Neural progenitor cell (in vitro differentiated cells): ENCODE measurements around the gene KCNMB2. TPM values are rescaled to one million over a fixed set of nuclear protein-coding genes. Genes with fewer than 3 reads are reported as not detected.

Experiments used
- DNase-seq: peaks from one replicate; pipeline ENCODE4 v3.0.0-alpha.2; 2016; ENCODE audit warnings: low spot score
- H2AFZ ChIP-seq: fragments of 200-600 bp; sonication (generic); replicated peaks from 2 replicates; pipeline ENCODE4 v1.6.1; 2016; ENCODE audit warnings: antibody characterized with exemption
- H3F3A ChIP-seq: fragments of 200-600 bp; sonication (generic); 2 replicates; pipeline ENCODE4 v1.6.1; 2016; ENCODE audit warnings: antibody characterized with exemption, low read depth
- H3K27ac ChIP-seq: fragments of 200-600 bp; sonication (generic); 2 replicates; pipeline ENCODE4 v1.5.1; 2016; ENCODE audit warnings: mild to moderate bottlenecking
- H3K27me3 ChIP-seq: fragments of 200-600 bp; sonication (generic); 2 replicates; pipeline ENCODE4 v1.6.1; 2016; ENCODE audit warnings: mild to moderate bottlenecking, moderate library complexity
- H3K36me3 ChIP-seq: fragments of 200-600 bp; sonication (generic); 2 replicates; pipeline ENCODE4 v1.5.1; 2016
- H3K4me1 ChIP-seq: fragments of 200-600 bp; sonication (generic); 2 replicates; pipeline ENCODE4 v1.6.1; 2016; ENCODE audit warnings: mixed run types
- H3K4me2 ChIP-seq: fragments of 200-600 bp; sonication (generic); 2 replicates; pipeline ENCODE4 v1.6.1; 2016
- H3K4me3 ChIP-seq: fragments of 200-600 bp; sonication (generic); 2 replicates; pipeline ENCODE4 v1.5.1; 2016
- H3K79me2 ChIP-seq: fragments of 200-600 bp; sonication (generic); 2 replicates; pipeline ENCODE4 v1.6.1; 2016; ENCODE audit warnings: low read depth
- H3K9ac ChIP-seq: fragments of 200-600 bp; sonication (generic); 2 replicates; pipeline ENCODE4 v1.6.1; 2016
- H3K9me3 ChIP-seq: fragments of 200-600 bp; sonication (generic); 2 replicates; pipeline ENCODE4 v1.5.1; 2016; ENCODE audit warnings: low read depth
- H4K20me1 ChIP-seq: fragments of 200-600 bp; sonication (generic); 2 replicates; pipeline ENCODE4 v1.6.1; 2016; ENCODE audit warnings: low read depth
- H3K27ac Mint-ChIP-seq: 3 replicates; pipeline ENCODE4 v1.8.0; 2021; ENCODE audit warnings: mixed read lengths
- H3K27me3 Mint-ChIP-seq: 2 replicates; pipeline ENCODE4 v1.8.0; 2022; ENCODE audit warnings: low read depth, mild to moderate bottlenecking, inconsistent platforms, moderate library complexity, mixed read lengths; ENCODE audit not compliant: insufficient read depth
- H3K36me3 Mint-ChIP-seq: 3 replicates; pipeline ENCODE4 v1.8.0; 2021; ENCODE audit warnings: mixed read lengths
- H3K4me1 Mint-ChIP-seq: 3 replicates; pipeline ENCODE4 v1.8.0; 2021; ENCODE audit warnings: mixed read lengths
- H3K4me3 Mint-ChIP-seq: 3 replicates; pipeline ENCODE4 v1.8.0; 2021; ENCODE audit warnings: mild to moderate bottlenecking, moderate library complexity, mixed read lengths
- H3K9me3 Mint-ChIP-seq: 3 replicates; pipeline ENCODE4 v1.8.0; 2020; ENCODE audit warnings: mixed read lengths
- EZH2 ChIP-seq: fragments of 200-600 bp; sonication (generic); IDR thresholded peaks from 2 replicates; pipeline ENCODE4 v1.6.1; 2017; ENCODE audit warnings: antibody characterized with exemption, mild to moderate bottlenecking, moderate library complexity
- EZH2phosphoT487 ChIP-seq: fragments of 200-600 bp; sonication (generic); IDR thresholded peaks from 2 replicates; pipeline ENCODE4 v1.6.1; 2017; ENCODE audit warnings: antibody characterized with exemption
- total RNA-seq: library from RNA; depleted of rRNA; stranded (reverse); fragments of >200 nt; gene quantifications from 2 replicates; pipeline ENCODE4 v1.2.3, GENCODE V29; 2015; ENCODE audit warnings: low replicate concordance
- TF ChIP-seq, protein P1 (sequence below): fragments of 200-600 bp; sonication (generic); IDR thresholded peaks from 2 replicates; pipeline ENCODE4 v1.5.1; 2017; ENCODE audit warnings: antibody characterized with exemption, mild to moderate bottlenecking

The KCNMB2 gene
- total RNA-seq, 1 donor from 2014 or later = not detected

DNA sequence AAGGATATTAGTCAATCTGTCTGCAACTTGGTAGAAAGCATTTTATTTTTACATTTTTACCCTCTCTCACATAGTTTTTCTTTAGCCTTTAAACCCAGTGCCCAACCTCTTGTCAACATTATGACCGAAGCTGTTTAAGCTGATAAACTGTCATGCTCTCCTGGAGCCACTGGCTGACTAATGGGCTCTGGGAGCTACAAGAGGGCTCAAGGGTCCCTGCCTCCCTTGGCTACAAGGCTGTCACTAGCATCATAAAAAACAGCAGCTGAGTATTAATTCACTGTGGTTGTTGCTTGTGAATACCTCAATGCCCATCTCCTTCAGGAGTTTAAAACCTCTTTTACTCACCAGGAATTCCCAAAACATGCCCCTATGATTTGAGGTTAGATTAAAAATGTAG lies 297.5 kb downstream of the KCNMB2 start:
- no peaks in the 10 kb centered on the region for H3K9me3 ChIP-seq
- peaks cover 2% of the 10 kb centered on the region for H3K27me3 Mint-ChIP-seq
- no peaks in the 10 kb centered on the region for H3K36me3 ChIP-seq
- H3K27ac Mint-ChIP-seq = no peak overlapping the region
- H3K27ac ChIP-seq = no peak overlapping the region
- H3K4me2 ChIP-seq = no peak overlapping the region
- no peak for DNase-seq
- no peak overlapping the region for H3K4me3 Mint-ChIP-seq
- no peaks in the 10 kb centered on the region for H3F3A ChIP-seq
- H3K4me3 ChIP-seq = no peak overlapping the region
- H3K36me3 Mint-ChIP-seq = no peaks in the 10 kb centered on the region
- no peak overlapping the region for H2AFZ ChIP-seq
- no peak for TF ChIP-seq EZH2
- TF ChIP-seq, protein P1, sequence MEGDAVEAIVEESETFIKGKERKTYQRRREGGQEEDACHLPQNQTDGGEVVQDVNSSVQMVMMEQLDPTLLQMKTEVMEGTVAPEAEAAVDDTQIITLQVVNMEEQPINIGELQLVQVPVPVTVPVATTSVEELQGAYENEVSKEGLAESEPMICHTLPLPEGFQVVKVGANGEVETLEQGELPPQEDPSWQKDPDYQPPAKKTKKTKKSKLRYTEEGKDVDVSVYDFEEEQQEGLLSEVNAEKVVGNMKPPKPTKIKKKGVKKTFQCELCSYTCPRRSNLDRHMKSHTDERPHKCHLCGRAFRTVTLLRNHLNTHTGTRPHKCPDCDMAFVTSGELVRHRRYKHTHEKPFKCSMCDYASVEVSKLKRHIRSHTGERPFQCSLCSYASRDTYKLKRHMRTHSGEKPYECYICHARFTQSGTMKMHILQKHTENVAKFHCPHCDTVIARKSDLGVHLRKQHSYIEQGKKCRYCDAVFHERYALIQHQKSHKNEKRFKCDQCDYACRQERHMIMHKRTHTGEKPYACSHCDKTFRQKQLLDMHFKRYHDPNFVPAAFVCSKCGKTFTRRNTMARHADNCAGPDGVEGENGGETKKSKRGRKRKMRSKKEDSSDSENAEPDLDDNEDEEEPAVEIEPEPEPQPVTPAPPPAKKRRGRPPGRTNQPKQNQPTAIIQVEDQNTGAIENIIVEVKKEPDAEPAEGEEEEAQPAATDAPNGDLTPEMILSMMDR = no peak
- H4K20me1 ChIP-seq = no peaks in the 10 kb centered on the region
- no peaks in the 10 kb centered on the region for H3K79me2 ChIP-seq
- H3K9me3 Mint-ChIP-seq = no peaks in the 10 kb centered on the region
- H3K4me1 ChIP-seq = no peaks in the 10 kb centered on the region
- no peaks in the 10 kb centered on the region for H3K27me3 ChIP-seq
- H3K9ac ChIP-seq = no peak overlapping the region
- no peaks in the 10 kb centered on the region for H3K4me1 Mint-ChIP-seq

DNA sequence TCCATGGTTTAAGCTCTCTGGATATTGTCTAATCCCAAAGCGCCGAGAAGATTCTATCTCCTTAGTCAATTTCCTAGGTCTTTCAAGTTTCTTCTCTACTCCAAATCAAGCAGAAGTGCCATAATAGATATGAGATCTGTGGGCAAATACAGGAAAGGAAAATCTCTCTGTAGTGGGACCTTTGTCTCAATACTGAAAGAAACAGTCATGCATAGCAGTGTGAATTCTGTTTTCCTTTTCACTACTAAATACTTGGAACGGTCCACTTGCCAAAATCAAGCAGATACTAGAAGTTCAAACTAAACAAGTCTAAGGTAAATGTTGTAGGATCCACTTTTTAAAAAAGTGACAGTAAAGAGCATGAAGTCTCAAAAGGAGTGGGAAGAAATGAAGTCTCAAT lies 298.8 kb downstream of the KCNMB2 start:
- no peak for DNase-seq
- no peaks in the 10 kb centered on the region for H3K36me3 ChIP-seq
- no peak overlapping the region for H3K27ac ChIP-seq
- Mint-ChIP-seq H3K27ac (no peak overlapping the region), H3K9me3 (peaks cover 4% of the 10 kb centered on the region), H3K36me3 (no peaks in the 10 kb centered on the region), H3K27me3 (peaks cover 4% of the 10 kb centered on the region), H3K4me1 (no peaks in the 10 kb centered on the region), H3K4me3 (no peak overlapping the region)
- H3K79me2 ChIP-seq = no peaks in the 10 kb centered on the region
- H3K4me1 ChIP-seq = no peaks in the 10 kb centered on the region
- H3K4me3 ChIP-seq = no peak overlapping the region
- TF ChIP-seq, protein P1 = no peak
- TF ChIP-seq EZH2 (no peak), EZH2phosphoT487 (no peak)
- no peak overlapping the region for H3K4me2 ChIP-seq
- no peaks in the 10 kb centered on the region for H3F3A ChIP-seq
- no peak overlapping the region for H3K9ac ChIP-seq
- no peaks in the 10 kb centered on the region for H3K27me3 ChIP-seq
- no peaks in the 10 kb centered on the region for H3K9me3 ChIP-seq
- no peak overlapping the region for H2AFZ ChIP-seq
- no peaks in the 10 kb centered on the region for H4K20me1 ChIP-seq

DNA sequence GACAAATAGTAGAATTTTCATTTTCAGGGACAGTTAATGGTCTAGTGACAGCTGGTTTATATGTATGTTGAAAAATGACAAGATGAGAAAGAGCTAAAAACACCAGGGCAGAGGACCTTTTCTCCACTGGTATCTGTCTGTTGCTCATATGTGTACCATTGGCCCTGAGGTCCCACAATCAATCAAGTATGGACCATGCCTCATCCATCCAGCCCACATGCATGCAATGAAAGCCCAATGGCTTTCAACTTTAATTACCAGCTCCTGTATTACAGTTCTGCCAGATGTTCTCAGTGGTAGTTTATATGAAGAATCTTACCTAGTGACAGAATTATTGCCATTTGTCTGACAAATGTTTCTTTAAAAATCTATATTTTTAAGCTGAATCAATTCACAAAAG lies 301.3 kb downstream of the KCNMB2 start:
- no peak overlapping the region for H3K4me3 Mint-ChIP-seq
- H3K4me1 ChIP-seq = no peaks in the 10 kb centered on the region
- no peaks in the 10 kb centered on the region for H3K4me1 Mint-ChIP-seq
- peaks cover 2% of the 10 kb centered on the region for H3K27me3 Mint-ChIP-seq
- peaks cover 3% of the 10 kb centered on the region for H3K36me3 Mint-ChIP-seq
- no peaks in the 10 kb centered on the region for H3K36me3 ChIP-seq
- H3K27ac Mint-ChIP-seq = no peak overlapping the region
- no peak overlapping the region for H2AFZ ChIP-seq
- H3K9me3 Mint-ChIP-seq = peaks cover 10% of the 10 kb centered on the region
- TF ChIP-seq EZH2 = no peak
- TF ChIP-seq, protein P1 = no peak
- no peak for TF ChIP-seq EZH2phosphoT487
- H3K27ac ChIP-seq = no peak overlapping the region
- H3F3A ChIP-seq = no peaks in the 10 kb centered on the region
- DNase-seq = no peak
- no peak overlapping the region for H3K4me3 ChIP-seq
- H3K9ac ChIP-seq = no peak overlapping the region
- no peaks in the 10 kb centered on the region for H3K27me3 ChIP-seq
- no peak overlapping the region for H3K4me2 ChIP-seq
- no peaks in the 10 kb centered on the region for H3K9me3 ChIP-seq
- no peaks in the 10 kb centered on the region for H4K20me1 ChIP-seq
- H3K79me2 ChIP-seq = no peaks in the 10 kb centered on the region

DNA sequence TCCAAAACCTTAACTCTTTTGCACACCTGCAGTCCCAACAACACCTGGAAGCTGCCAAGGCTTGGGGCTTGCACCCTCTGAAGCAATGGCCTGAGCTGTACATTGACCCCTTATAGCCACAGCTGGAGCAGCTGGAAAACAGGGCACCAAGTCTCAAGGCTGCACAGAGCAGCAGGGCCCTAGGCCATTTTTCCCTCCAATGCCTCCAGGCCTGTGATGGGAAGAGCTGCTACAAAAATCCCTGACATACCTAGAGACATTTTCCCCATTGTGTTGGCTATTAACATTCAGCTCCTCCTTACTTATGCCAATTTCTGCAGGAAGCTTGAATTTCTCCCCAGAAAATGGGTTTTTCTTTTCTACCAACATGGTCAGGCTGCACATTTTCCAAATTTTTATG lies 304.4 kb downstream of the KCNMB2 start:
- no peaks in the 10 kb centered on the region for H3K4me1 Mint-ChIP-seq
- H3K79me2 ChIP-seq = no peaks in the 10 kb centered on the region
- no peaks in the 10 kb centered on the region for H3F3A ChIP-seq
- no peak overlapping the region for H3K27ac ChIP-seq
- H3K36me3 ChIP-seq = no peaks in the 10 kb centered on the region
- H3K9ac ChIP-seq = no peak overlapping the region
- no peak for DNase-seq
- no peak overlapping the region for H3K27ac Mint-ChIP-seq
- no peaks in the 10 kb centered on the region for H4K20me1 ChIP-seq
- H3K4me1 ChIP-seq = no peaks in the 10 kb centered on the region
- H2AFZ ChIP-seq = no peak overlapping the region
- TF ChIP-seq, protein P1 = no peak
- no peak for TF ChIP-seq EZH2phosphoT487
- no peak for TF ChIP-seq EZH2
- H3K4me2 ChIP-seq = no peak overlapping the region
- peaks cover 2% of the 10 kb centered on the region for H3K27me3 Mint-ChIP-seq
- peaks cover 3% of the 10 kb centered on the region for H3K36me3 Mint-ChIP-seq
- peaks cover 10% of the 10 kb centered on the region for H3K9me3 Mint-ChIP-seq
- no peak overlapping the region for H3K4me3 ChIP-seq
- no peak overlapping the region for H3K4me3 Mint-ChIP-seq
- H3K9me3 ChIP-seq = no peaks in the 10 kb centered on the region
- no peaks in the 10 kb centered on the region for H3K27me3 ChIP-seq
